ENCODE data around the gene EYA2. TPM values are rescaled to one million over a fixed set of nuclear protein-coding genes. Genes with fewer than 3 reads are reported as not detected.

EYA2 gene
- total and polyA plus RNA-seq, 2 of the 4 experiments (the other 2 are of a cell fraction), result 2.3 to 5.4 TPM

GRCh38 chr20:47071646-47072185 lies 177.1 kb downstream of the EYA2 start:
- intact Hi-C loops (cut with micrococcal nuclease), result no loop called here
- DNase-seq (no peak), ATAC-seq (ENCODE audit: low read depth) (no peak)
- Histone ChIP-seq H2AK9ac (replicated peaks; ENCODE audit: low read depth, low read length, poor library complexity) (no peak overlapping the region), H3K4ac (ENCODE audit: low read depth, low read length) (no peak overlapping the region), H3K18ac (ENCODE audit: low read depth, low read length) (no peak overlapping the region), H3K4me2 (ENCODE audit: low read depth, low read length) (no peak overlapping the region), H3K56ac (ENCODE audit: extremely low read depth, insufficient read depth, low read length) (no peak overlapping the region), H3K4me1 (ENCODE audit: control insufficient read depth, insufficient read depth, low read length) (peaks cover under 1% of the 10 kb centered on the region; the same call in 1 of the 2 replicates), H4K91ac (ENCODE audit: insufficient read depth, low read depth, low read length) (no peak overlapping the region), H3K23ac (ENCODE audit: low read depth, low read length) (no peak overlapping the region), H4K8ac (ENCODE audit: low read depth in 2 of 2, low read length in 2 of 2) (no peak overlapping the region), H3K79me1 (ENCODE audit: low read depth in 1 of 2, low read length in 2 of 2) (no peaks in the 10 kb centered on the region), H2AFZ (replicated peaks; ENCODE audit: low read length, poor library complexity) (no peak overlapping the region), H3K4me3 (ENCODE audit: insufficient read depth, low read depth, low read length) (no peak overlapping the region), H3K36me3 (ENCODE audit: control insufficient read depth, insufficient read depth, low read length) (no peaks in the 10 kb centered on the region), H3K14ac (replicated peaks; ENCODE audit: low read depth, low read length) (no peak overlapping the region), H3K9ac (ENCODE audit: low read depth, low read length) (no peak overlapping the region), H3K9me3 (ENCODE audit: control insufficient read depth, insufficient read depth, low read length) (peaks cover 15% of the 10 kb centered on the region), H2BK15ac (ENCODE audit: low read depth, low read length) (no peak overlapping the region), H3K27me3 (ENCODE audit: control insufficient read depth, insufficient read depth, low read length) (no peaks in the 10 kb centered on the region), H3K9me1 (ENCODE audit: insufficient read depth, low read length) (no peaks in the 10 kb centered on the region), H3K27ac (ENCODE audit: insufficient read depth, low read length) (no peak overlapping the region), H2AK5ac (ENCODE audit: low read depth, low read length) (no peak overlapping the region), H2BK120ac (ENCODE audit: low read depth, low read length) (no peak overlapping the region), H4K5ac (ENCODE audit: low read depth, low read length) (no peak overlapping the region), H2BK20ac (ENCODE audit: low read depth, low read length) (no peak overlapping the region), H2BK5ac (ENCODE audit: low read depth, low read length, poor library complexity, severe bottlenecking) (no peak overlapping the region), H4K20me1 (ENCODE audit: insufficient read depth, low read length) (no peaks in the 10 kb centered on the region; the same call in 1 of the 2 replicates)
- CTCF ChIA-PET, result no interaction called here
- in situ Hi-C loops (cut with MboI; ENCODE audit: low sequenced_read_pairs), result no loop called here
- no TSS peak for BruUV-seq (replicated peaks)
- WGBS, 2 experiments (ENCODE audit: extremely low coverage in 2 of 2, insufficient read length in 1 of 2), result 92% methylated on average over 5 of the region's 10 CpGs; no CpG with 5 or more reads in 1 of the 2 experiments
- POLR2A ChIA-PET (ENCODE audit: unreplicated experiment), result no interaction called here
- TF ChIP-seq SMC3 (IDR thresholded peaks at IDR 0.05; ENCODE audit: low read depth, low read length) (no peak), POLR2A (IDR thresholded peaks at IDR 0.05; ENCODE audit: low read depth, low read length) (no peak), CEBPB (IDR thresholded peaks at IDR 0.05; ENCODE audit: low read depth, low read length) (no peak), MAZ (IDR thresholded peaks at IDR 0.05; ENCODE audit: borderline replicate concordance, low read depth, low read length) (no peak), CHD1 (IDR thresholded peaks at IDR 0.05; ENCODE audit: low read depth, low read length) (no peak), USF2 (IDR thresholded peaks at IDR 0.05; ENCODE audit: low read depth, low read length) (no peak), BHLHE40 (IDR thresholded peaks at IDR 0.05; ENCODE audit: low read depth, low read length) (no peak), FOS (IDR thresholded peaks at IDR 0.05; ENCODE audit: low read depth, low read length) (no peak), NFE2L2 (IDR thresholded peaks at IDR 0.05; ENCODE audit: low read depth, low read length) (no peak), RFX5 (IDR thresholded peaks at IDR 0.05; ENCODE audit: low read depth, low read length) (no peak), ELK1 (IDR thresholded peaks at IDR 0.05; ENCODE audit: borderline replicate concordance, low read depth, low read length) (no peak), MXI1 (IDR thresholded peaks at IDR 0.05; ENCODE audit: borderline replicate concordance, low read depth, low read length) (no peak), CTCF (conservative IDR thresholded peaks at IDR 0.05; ENCODE audit: low read depth, low read length) (no peak), MAFK (IDR thresholded peaks at IDR 0.05; ENCODE audit: low read depth, low read length) (no peak), RCOR1 (IDR thresholded peaks at IDR 0.05; ENCODE audit: insufficient replicate concordance, low read length) (no peak), RAD21 (IDR thresholded peaks at IDR 0.05; ENCODE audit: low read length) (no peak)
- dilution Hi-C loops (cut with HindIII; ENCODE audit: low sequenced_read_pairs, unreplicated experiment), result no loop called here

Measured in IMR-90 (cell line).